HepG2 (cell line): ENCODE measurements around the gene OTUD1. TPM values are rescaled to one million over a fixed set of nuclear protein-coding genes. Genes with fewer than 3 reads are reported as not detected.

Source experiments
- ARNT2 ChIP-seq: sonication (generic); formaldehyde crosslinking; IDR thresholded peaks from 2 replicates; pipeline ENCODE4 v1.8.0; 2022; ENCODE audit warnings: mild to moderate bottlenecking, low read depth, missing genetic modification reagents, moderate library complexity
- CREM ChIP-seq, 2 experiments: sonication (generic) in 1 of 2; formaldehyde crosslinking in 1 of 2; IDR thresholded peaks; 2 replicates each; pipeline versions ENCODE4 v1.4.0 to v1.6.1; 2016 to 2020; ENCODE audit warnings: antibody characterized with exemption in 1 of 2, mild to moderate bottlenecking in 1 of 2, missing genetic modification reagents in 1 of 2
- FOXO1 ChIP-seq: sonication (generic); formaldehyde crosslinking; IDR thresholded peaks from 2 replicates; pipeline ENCODE4 v1.4.0; 2020; ENCODE audit warnings: missing genetic modification reagents
- HDAC2 ChIP-seq: sonication (generic); formaldehyde crosslinking; IDR thresholded peaks from 2 replicates; pipeline ENCODE4 v1.4.0; 2020; ENCODE audit warnings: missing genetic modification reagents
- HMGA1 ChIP-seq: sonication (generic); formaldehyde crosslinking; conservative IDR thresholded peaks from 2 replicates; pipeline ENCODE4 v1.4.0; 2020; ENCODE audit warnings: missing genetic modification reagents
- MED1 ChIP-seq: sonication (generic); formaldehyde crosslinking; IDR thresholded peaks from 2 replicates; pipeline ENCODE4 v1.4.0; 2020; ENCODE audit warnings: missing genetic modification reagents
- MEIS2 ChIP-seq: sonication (generic); formaldehyde crosslinking; IDR thresholded peaks from 2 replicates; pipeline ENCODE4 v1.9.0; 2021; ENCODE audit warnings: mild to moderate bottlenecking, missing genetic modification reagents
- MXD1 ChIP-seq: sonication (generic); formaldehyde crosslinking; IDR thresholded peaks from 2 replicates; pipeline ENCODE4 v1.4.0; 2020; ENCODE audit warnings: mild to moderate bottlenecking, missing genetic modification reagents
- NCOA2 ChIP-seq: sonication (generic); formaldehyde crosslinking; IDR thresholded peaks from 2 replicates; pipeline ENCODE4 v1.8.0; 2022; ENCODE audit warnings: inconsistent platforms
- NFYC ChIP-seq: IDR thresholded peaks from 2 replicates; pipeline ENCODE4 v1.6.1; 2016; ENCODE audit warnings: missing genetic modification reagents, missing compliant biosample characterization
- PAX8 ChIP-seq: sonication (generic); formaldehyde crosslinking; IDR thresholded peaks from 2 replicates; pipeline ENCODE4 v1.8.0; 2022; ENCODE audit warnings: mild to moderate bottlenecking, missing genetic modification reagents, borderline replicate concordance
- RNF2 ChIP-seq: fragments of 450-650 bp; conservative IDR thresholded peaks from 2 replicates; pipeline ENCODE4 v1.6.1; 2016; ENCODE audit warnings: low read depth
- RXRB ChIP-seq: IDR thresholded peaks from 2 replicates; pipeline ENCODE4 v1.6.1; 2016; ENCODE audit warnings: borderline replicate concordance, missing genetic modification reagents, missing compliant biosample characterization
- SOX13 ChIP-seq, 3 experiments: fragments of 450-650 bp in 1 of 3; sonication (generic) in 1 of 3; formaldehyde crosslinking in 1 of 3; IDR thresholded peaks in 2 of 3; conservative IDR thresholded peaks in 1 of 3; 2 replicates each; pipeline versions ENCODE4 v1.5.0 to v1.6.1; 2016 to 2020; ENCODE audit warnings: antibody characterized with exemption in 1 of 3, mild to moderate bottlenecking in 1 of 3, missing compliant biosample characterization in 1 of 3, missing genetic modification reagents in 1 of 3, moderate library complexity in 1 of 3
- SSRP1 ChIP-seq: IDR thresholded peaks from 2 replicates; pipeline ENCODE4 v1.6.1; 2016; ENCODE audit warnings: control low read depth
- WIZ ChIP-seq: sonication (generic); formaldehyde crosslinking; IDR thresholded peaks from 2 replicates; pipeline ENCODE4 v1.5.1; 2020; ENCODE audit warnings: mild to moderate bottlenecking, missing genetic modification reagents
- ZBTB21 ChIP-seq: sonication (generic); formaldehyde crosslinking; IDR thresholded peaks from 2 replicates; pipeline ENCODE4 v1.4.0; 2020; ENCODE audit warnings: missing genetic modification reagents
- ZKSCAN8 ChIP-seq: IDR thresholded peaks from 2 replicates; pipeline ENCODE4 v1.6.1; 2016; ENCODE audit warnings: borderline replicate concordance, missing genetic modification reagents, missing compliant biosample characterization
- ZMYM2 ChIP-seq: sonication (generic); formaldehyde crosslinking; IDR thresholded peaks from 2 replicates; pipeline ENCODE4 v1.8.0; 2022; ENCODE audit warnings: mild to moderate bottlenecking, missing genetic modification reagents
- ZNF362 ChIP-seq: sonication (generic); formaldehyde crosslinking; IDR thresholded peaks from 2 replicates; pipeline ENCODE4 v1.4.0; 2020; ENCODE audit warnings: missing genetic modification reagents, mild to moderate bottlenecking, borderline replicate concordance
- ZNF430 ChIP-seq: sonication (generic); formaldehyde crosslinking; IDR thresholded peaks from 2 replicates; pipeline ENCODE4 v1.9.0; 2021; ENCODE audit warnings: mild to moderate bottlenecking, missing genetic modification reagents
- polyA plus RNA-seq, 8 experiments: library from polyadenylated mRNA; depleted of rRNA in 3 of 8; stranded (reverse) in 7 of 8; unstranded in 1 of 8; fragments of >200 nt; fragmentation: Illumina TruSeq in 4 of 8; extraction: Trizol in 4 of 8; gene quantifications; 2 replicates each; pipeline versions ENCODE4 v1.2.1 to v1.2.3, GENCODE V29; 2011 to 2016; ENCODE audit warnings: low read depth in 4 of 8, missing spikeins in 1 of 8, mixed read lengths in 1 of 8; ENCODE audit not compliant: insufficient read depth in 1 of 8
- total RNA-seq, 5 experiments: library from RNA; depleted of rRNA; stranded (reverse); fragments of >200 nt; fragmentation: Illumina TruSeq; extraction: Trizol; gene quantifications; 2 replicates each; pipeline ENCODE4 v1.2.3, GENCODE V29; 2016; ENCODE audit warnings: low read depth in 1 of 5
- TF ChIP-seq, protein P1 (sequence below): IDR thresholded peaks from 2 replicates; pipeline ENCODE4 v1.6.1; 2016; ENCODE audit warnings: control low read depth
- TF ChIP-seq, protein P2 (sequence below): sonication (generic); formaldehyde crosslinking; IDR thresholded peaks from 2 replicates; pipeline ENCODE4 v1.5.0; 2020; ENCODE audit warnings: missing genetic modification reagents, mild to moderate bottlenecking, borderline replicate concordance
- TF ChIP-seq, protein P3 (sequence below): IDR thresholded peaks from 2 replicates; pipeline ENCODE4 v1.6.1; 2016; ENCODE audit warnings: missing compliant biosample characterization, missing genetic modification reagents, borderline replicate concordance

The OTUD1 gene
- total and polyA plus RNA-seq, 2 of the 13 experiments (the other 11 are each of a cell fraction or from before 2014, with no cell fraction given) = 1.2 to 1.4 TPM

DNA sequence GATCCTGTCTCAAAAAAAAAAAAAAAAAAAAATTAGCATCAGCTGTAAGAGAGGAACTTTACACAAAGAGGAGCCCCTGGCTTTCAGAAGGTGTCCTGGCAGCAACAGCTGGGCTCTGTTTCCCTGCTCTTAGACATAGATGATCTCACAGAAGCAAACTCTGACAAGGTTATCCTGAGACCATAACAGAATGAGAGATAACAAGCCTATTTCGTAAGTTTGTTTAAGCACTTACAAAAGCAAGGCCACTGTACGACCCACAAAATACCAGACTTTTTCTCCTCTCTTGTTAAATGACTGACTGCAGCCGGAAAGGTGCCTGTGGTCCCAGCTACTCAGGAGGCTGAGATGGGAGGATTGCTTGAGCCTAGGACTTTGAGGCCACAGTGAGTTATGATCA, 33.3 kb upstream of the OTUD1 start (continued):
- TF ChIP-seq WIZ (CRISPR knock-in tag) = no peak
- no peak for TF ChIP-seq PAX8 (CRISPR knock-in tag)
- peak; percentile 49; the same call in 1 of the 2 replicates for TF ChIP-seq ZNF362 (CRISPR knock-in tag)
- TF ChIP-seq ZMYM2 = no peak
- TF ChIP-seq ZNF430 (CRISPR knock-in tag) = 0 out of 2 replicates have a peak, but pooled peaks have one; percentile 30
- TF ChIP-seq ZKSCAN8 (CRISPR knock-in tag) = no peak
- peak; percentile 23; the same call in 1 of the 2 replicates for TF ChIP-seq FOXO1
- TF ChIP-seq, protein P1, sequence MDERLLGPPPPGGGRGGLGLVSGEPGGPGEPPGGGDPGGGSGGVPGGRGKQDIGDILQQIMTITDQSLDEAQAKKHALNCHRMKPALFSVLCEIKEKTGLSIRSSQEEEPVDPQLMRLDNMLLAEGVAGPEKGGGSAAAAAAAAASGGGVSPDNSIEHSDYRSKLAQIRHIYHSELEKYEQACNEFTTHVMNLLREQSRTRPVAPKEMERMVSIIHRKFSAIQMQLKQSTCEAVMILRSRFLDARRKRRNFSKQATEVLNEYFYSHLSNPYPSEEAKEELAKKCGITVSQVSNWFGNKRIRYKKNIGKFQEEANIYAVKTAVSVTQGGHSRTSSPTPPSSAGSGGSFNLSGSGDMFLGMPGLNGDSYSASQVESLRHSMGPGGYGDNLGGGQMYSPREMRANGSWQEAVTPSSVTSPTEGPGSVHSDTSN = no peak
- peak; percentile 85 for TF ChIP-seq ZBTB21 (CRISPR knock-in tag)
- 0 out of 2 replicates have a peak, but pooled peaks have one; percentile 18 for TF ChIP-seq MED1 (CRISPR knock-in tag)
- TF ChIP-seq, protein P2, sequence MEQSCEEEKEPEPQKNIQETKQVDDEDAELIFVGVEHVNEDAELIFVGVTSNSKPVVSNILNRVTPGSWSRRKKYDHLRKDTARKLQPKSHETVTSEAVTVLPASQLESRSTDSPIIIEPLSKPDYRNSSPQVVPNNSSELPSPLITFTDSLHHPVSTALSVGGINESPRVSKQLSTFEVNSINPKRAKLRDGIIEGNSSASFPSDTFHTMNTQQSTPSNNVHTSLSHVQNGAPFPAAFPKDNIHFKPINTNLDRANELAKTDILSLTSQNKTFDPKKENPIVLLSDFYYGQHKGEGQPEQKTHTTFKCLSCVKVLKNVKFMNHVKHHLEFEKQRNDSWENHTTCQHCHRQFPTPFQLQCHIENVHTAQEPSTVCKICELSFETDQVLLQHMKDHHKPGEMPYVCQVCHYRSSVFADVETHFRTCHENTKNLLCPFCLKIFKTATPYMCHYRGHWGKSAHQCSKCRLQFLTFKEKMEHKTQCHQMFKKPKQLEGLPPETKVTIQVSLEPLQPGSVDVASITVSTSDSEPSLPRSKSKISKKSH (CRISPR knock-in tag) = no peak
- TF ChIP-seq RXRB (CRISPR knock-in tag) = peak; percentile 24; the same call in 1 of the 2 replicates
- peak; percentile 44 for TF ChIP-seq NCOA2 (CRISPR knock-in tag)
- peak; percentile 55 for TF ChIP-seq HDAC2 (CRISPR knock-in tag)
- no peak for TF ChIP-seq SSRP1 (CRISPR knock-in tag)
- TF ChIP-seq ARNT2 (CRISPR knock-in tag) = no peak
- no peak for TF ChIP-seq MXD1 (CRISPR knock-in tag)
- 0 out of 2 replicates have a peak, but pooled peaks have one; percentile 15 for TF ChIP-seq CREM (IDR thresholded peaks at IDR 0.05)
- TF ChIP-seq CREM (CRISPR knock-in tag; IDR thresholded peaks at IDR 0.05) = no peak
- TF ChIP-seq RNF2 = no peak
- no peak for TF ChIP-seq HMGA1 (CRISPR knock-in tag)
- TF ChIP-seq, protein P3, sequence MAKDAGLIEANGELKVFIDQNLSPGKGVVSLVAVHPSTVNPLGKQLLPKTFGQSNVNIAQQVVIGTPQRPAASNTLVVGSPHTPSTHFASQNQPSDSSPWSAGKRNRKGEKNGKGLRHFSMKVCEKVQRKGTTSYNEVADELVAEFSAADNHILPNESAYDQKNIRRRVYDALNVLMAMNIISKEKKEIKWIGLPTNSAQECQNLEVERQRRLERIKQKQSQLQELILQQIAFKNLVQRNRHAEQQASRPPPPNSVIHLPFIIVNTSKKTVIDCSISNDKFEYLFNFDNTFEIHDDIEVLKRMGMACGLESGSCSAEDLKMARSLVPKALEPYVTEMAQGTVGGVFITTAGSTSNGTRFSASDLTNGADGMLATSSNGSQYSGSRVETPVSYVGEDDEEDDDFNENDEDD (CRISPR knock-in tag) = no peak
- TF ChIP-seq MEIS2 (CRISPR knock-in tag) = no peak
- TF ChIP-seq NFYC (CRISPR knock-in tag) = no peak
- no peak for TF ChIP-seq SOX13 (IDR thresholded peaks at IDR 0.05)
- peak in 1 of 2 experiments; percentile 58; a peak in 1 of 4 replicates for TF ChIP-seq SOX13 (CRISPR knock-in tag; conservative IDR thresholded peaks at IDR 0.05 in 1 of 2, IDR thresholded peaks at IDR 0.05 in 1 of 2)
